Measurements from ENCODE around the gene SWAP70.

Gene SWAP70

DNA sequence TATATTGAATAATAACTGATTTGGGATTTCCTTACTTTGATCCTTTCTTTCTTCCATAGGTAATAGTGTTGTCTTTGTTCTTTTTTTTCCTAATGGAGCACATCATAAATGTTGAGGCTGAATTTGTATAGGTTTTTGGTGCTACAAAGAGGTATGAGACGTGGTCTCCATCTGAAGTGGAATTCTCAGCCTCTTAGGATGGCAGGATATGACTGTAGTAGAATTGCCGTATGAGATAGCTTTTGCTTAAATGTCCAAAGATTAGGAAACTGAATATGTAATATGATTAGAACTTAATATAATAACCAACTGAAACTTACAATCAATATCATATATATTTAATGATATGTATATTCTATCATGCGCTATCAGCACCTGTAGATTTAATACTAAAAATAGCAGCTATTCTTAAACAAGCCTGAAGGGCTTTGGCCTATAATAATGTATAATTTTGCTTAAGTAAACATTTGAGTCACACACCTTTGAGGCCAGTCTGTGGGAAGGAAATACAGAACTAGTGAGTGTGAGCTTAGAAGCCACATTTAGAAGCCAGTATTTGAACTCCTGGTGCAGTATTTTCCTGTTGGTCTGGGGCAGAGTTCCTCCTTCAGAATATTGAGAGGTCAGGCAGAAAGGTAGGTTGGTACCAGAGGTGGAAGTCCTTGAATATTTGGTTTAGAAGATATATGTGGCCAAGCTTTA, 62.6 kb downstream of the SWAP70 start:
- no peak overlapping the region for H3K4me3 ChIP-seq (replicated peaks; ENCODE audit: low read depth, low read length)

DNA sequence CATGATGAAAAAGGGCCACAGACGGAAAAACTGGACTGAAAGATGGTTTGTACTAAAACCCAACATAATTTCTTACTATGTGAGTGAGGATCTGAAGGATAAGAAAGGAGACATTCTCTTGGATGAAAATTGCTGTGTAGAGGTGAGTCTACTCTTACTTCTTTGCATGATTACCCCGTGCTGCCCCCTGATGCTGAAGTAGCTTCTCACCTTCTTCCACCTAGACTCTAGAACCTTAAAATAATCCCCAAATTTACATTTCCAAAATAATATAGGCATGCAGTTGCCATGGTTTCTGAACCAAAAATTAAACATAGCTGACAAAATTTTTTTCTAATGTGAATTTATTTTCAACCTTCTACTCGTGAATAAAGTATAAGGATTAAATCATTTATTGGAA, 64.2 kb downstream of the SWAP70 start:
- TF ChIP-seq, protein P1, sequence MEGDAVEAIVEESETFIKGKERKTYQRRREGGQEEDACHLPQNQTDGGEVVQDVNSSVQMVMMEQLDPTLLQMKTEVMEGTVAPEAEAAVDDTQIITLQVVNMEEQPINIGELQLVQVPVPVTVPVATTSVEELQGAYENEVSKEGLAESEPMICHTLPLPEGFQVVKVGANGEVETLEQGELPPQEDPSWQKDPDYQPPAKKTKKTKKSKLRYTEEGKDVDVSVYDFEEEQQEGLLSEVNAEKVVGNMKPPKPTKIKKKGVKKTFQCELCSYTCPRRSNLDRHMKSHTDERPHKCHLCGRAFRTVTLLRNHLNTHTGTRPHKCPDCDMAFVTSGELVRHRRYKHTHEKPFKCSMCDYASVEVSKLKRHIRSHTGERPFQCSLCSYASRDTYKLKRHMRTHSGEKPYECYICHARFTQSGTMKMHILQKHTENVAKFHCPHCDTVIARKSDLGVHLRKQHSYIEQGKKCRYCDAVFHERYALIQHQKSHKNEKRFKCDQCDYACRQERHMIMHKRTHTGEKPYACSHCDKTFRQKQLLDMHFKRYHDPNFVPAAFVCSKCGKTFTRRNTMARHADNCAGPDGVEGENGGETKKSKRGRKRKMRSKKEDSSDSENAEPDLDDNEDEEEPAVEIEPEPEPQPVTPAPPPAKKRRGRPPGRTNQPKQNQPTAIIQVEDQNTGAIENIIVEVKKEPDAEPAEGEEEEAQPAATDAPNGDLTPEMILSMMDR (IDR thresholded peaks at IDR 0.05; ENCODE audit: low read depth, low read length, missing control alignments), result no peak
- no peak overlapping the region for H3K4me3 ChIP-seq (replicated peaks; ENCODE audit: low read depth, low read length)

More for the DNA sequence above, 62.6 kb downstream of the SWAP70 start:
- TF ChIP-seq, protein P1 (IDR thresholded peaks at IDR 0.05; ENCODE audit: low read depth, low read length, missing control alignments), result no peak
- DNase-seq (ENCODE audit: extremely low read depth, low read depth), result no peak

DNA sequence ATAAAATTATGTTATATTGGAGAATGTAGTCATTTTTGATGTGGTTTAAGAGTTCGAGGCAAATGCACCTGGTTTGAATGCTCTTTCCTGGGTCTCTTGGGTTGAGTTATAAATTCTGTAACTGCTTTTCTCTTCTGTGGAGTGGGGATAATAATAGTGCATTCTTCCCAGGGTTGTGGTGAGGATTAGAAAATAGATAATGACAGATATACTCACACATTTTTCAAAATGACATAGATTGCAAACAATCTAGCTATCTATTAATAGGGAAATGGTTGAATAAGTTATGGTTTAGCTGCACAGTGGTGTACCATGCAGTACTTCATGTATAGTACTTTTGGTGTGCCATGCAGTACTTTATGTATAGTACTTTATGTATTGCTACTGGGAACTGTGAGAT, 67.4 kb downstream of the SWAP70 start:
- no peak for DNase-seq (ENCODE audit: extremely low read depth, low read depth)
- TF ChIP-seq, protein P1 (IDR thresholded peaks at IDR 0.05; ENCODE audit: low read depth, low read length, missing control alignments), result no peak
- no peak overlapping the region for H3K4me3 ChIP-seq (replicated peaks; ENCODE audit: low read depth, low read length)

More for the DNA sequence above, 64.2 kb downstream of the SWAP70 start:
- no peak for DNase-seq (ENCODE audit: extremely low read depth, low read depth)

DNA sequence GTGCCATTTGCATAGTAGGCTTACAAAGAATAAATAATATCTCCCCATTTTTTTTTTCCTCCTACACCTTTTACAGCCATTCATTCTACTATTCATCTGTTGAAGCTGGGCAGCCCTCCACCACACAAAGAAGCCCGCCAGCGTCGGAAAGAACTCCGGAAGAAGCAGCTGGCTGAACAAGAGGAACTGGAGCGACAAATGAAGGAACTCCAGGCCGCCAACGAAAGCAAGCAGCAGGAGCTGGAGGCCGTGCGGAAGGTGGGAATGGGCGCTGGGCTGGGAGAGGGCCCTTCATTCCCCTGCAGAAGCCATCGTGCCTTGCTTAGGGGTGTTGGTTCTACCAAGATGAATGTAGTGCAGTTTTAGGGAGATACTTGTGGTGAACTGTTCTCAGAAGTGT, 68.6 kb downstream of the SWAP70 start:
- no peak for DNase-seq (ENCODE audit: extremely low read depth, low read depth)
- TF ChIP-seq, protein P1 (IDR thresholded peaks at IDR 0.05; ENCODE audit: low read depth, low read length, missing control alignments), result no peak
- H3K4me3 ChIP-seq (replicated peaks; ENCODE audit: low read depth, low read length), result no peak overlapping the region

DNA sequence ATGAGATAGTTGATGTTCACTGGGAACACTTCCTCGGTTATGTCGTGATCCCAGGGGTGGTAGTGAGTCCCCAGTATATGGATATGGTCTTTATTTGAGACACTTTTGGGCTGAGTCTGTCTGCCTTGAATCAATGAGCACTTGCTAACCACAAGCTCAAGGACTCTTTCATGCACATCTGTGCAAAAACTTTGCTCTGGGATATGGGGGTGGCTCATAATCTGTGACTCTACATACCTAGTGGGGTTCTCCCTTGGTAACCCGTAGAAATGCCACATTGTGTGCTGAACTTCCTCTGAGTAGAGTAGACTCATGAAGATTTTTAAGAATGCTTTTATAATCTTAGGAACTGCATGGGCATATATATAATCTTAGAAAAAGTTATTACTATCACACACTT, 69.3 kb downstream of the SWAP70 start:
- no peak for DNase-seq (ENCODE audit: extremely low read depth, low read depth)
- TF ChIP-seq, protein P1 (IDR thresholded peaks at IDR 0.05; ENCODE audit: low read depth, low read length, missing control alignments), result no peak
- no peak overlapping the region for H3K4me3 ChIP-seq (replicated peaks; ENCODE audit: low read depth, low read length)

DNA sequence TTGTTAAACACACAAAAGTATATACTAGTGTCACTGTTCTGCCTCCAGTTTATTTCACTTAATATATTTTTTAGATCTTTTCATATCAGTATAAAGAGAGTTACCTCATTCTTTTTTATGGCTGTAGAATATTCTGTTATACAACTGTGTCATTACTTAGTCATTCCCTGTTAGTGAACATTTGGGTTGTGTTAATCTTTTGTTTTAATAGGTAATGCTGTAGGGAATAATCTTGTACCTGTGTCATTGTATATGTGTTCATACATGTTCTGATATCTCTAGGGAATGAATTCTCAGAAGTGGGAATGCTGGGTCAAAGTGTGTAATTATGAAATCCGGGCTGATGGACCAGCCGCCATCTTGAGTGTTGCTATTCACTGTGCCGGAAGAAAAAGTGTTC, 71.4 kb downstream of the SWAP70 start:
- DNase-seq (ENCODE audit: extremely low read depth, low read depth), result no peak
- H3K4me3 ChIP-seq (replicated peaks; ENCODE audit: low read depth, low read length), result no peak overlapping the region
- TF ChIP-seq, protein P1 (IDR thresholded peaks at IDR 0.05; ENCODE audit: low read depth, low read length, missing control alignments), result no peak

DNA sequence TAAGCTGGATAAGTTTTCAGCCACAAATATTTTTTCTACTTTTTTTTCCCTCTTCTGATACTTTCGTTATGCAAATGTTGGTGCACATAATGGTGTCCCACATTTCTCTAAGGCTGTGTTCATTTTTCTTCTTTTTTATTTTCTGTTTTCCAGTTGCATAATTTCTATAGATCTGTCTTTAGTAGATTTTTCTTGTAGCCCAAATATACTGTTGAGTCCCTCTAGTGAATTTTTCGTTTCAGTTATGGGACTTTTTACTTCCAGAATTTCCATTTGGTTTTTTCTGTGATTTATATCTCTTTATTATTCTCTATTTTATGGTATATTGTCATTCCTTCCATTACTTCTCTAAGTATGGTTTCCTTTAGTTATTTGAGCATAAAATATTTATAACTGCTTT, 72.0 kb downstream of the SWAP70 start:
- H3K4me3 ChIP-seq (replicated peaks; ENCODE audit: low read depth, low read length), result no peak overlapping the region
- TF ChIP-seq, protein P1 (IDR thresholded peaks at IDR 0.05; ENCODE audit: low read depth, low read length, missing control alignments), result no peak
- DNase-seq (ENCODE audit: extremely low read depth, low read depth), result no peak
